GM21381 (cell line): ENCODE results near the gene LTB.

Experiments
- ATAC-seq: cut with Tn5 transposase; IDR thresholded peaks from one replicate; pipeline ENCODE4 v1.9.1; 2021; ENCODE audit warnings: mild to moderate bottlenecking, moderate library complexity; ENCODE audit not compliant: unreplicated experiment

The LTB gene

DNA sequence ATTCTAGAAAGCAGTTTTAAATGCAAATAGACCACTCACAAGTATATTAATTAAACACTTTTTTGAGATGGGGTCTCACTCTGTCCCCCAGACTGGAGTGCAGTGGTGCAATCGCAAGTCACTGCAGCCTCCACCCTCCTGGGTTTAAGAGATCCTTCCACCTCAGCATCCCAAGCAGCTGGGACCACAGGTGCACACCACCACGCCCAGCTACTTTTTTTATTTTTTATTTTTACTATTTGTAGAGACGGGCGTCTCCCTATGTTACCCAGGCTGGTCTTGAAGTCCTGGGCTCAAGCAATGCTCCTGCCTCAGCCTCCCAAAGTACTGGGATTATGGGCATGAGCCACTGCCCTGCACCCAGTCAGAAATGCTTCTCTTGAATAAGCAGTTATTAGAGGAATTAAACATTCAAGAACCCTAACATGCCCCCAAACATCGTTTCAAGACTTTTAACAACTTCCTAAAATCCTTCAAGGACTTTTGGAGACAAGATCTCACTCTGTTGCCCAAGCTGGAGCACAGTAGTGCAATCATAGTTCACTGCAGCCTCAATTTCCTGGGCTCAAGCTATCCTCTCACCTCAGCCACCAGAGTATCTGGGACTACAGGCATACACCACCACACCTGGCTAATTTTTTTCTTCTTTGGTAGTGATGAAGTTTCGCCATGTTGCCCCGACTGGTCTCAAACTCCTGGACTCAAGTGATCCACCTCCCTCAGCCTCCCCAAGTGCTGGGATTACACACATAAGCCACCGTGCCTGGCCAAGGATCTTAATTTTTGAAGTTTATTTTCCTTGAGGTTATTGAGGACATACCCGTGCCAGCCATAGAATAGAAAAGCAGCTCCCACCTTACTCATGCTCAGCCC is 50.2 kb downstream of the LTB start:
- ATAC-seq = no peak

DNA sequence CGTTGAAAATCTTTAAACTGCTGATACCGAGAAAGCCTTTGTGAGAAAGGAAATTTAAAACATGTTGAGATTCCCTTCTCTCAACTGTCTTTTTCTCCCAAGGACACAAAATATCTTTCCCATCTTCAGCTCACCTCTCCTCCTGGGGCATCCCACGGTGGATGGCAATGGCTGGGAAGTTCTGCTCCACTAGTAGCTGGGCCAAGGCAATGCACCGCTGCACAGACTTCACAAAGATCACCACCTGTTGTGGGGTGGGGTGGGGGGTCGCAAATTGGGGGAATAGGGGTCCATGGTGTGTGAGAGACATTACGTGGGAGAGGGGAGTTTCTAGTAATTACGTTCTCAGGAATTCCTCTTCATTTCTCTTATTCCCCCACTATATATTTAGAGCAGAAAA is 51.1 kb downstream of the LTB start:
- no peak for ATAC-seq

DNA sequence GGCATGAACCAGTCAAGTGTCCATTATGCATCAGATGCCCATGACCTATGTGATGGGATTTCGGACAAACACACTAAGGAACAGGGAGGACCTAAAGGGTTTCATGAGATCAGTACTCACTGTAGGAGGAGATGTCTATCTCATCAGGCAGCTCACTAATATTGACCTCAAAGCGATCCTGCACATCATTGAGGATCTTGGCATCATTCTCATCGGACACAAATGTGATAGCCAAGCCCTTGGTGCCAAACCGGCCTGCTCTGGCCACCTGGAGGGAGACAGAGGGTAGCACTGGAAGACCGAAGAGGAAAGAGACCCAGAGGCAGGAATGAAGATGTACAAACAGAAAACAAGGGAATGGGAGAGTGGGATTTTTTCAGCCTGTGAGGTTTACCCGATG is 51.6 kb downstream of the LTB start:
- ATAC-seq = no peak
